RWPE1 (cell line): ENCODE data around the gene KCNMA1.

Source experiments
- CTCF ChIA-PET: fragments of 350-600 bp; sonication (Branson Sonifier 250); formaldehyde crosslinking; extraction: SDS; loops from one replicate; lab custom pipeline; 2021; lab: Yijun Ruan, JAX
- POLR2A ChIA-PET: fragments of 400-600 bp; formaldehyde crosslinking; extraction: SDS; loops from one replicate; lab custom pipeline; 2020; ENCODE audit warnings: antibody characterized with exemption; ENCODE audit not compliant: low non-redundant PET; lab: Yijun Ruan, JAX
- DNase-seq: peaks from one replicate; pipeline ENCODE4 v3.0.0; 2012; ENCODE audit warnings: low spot score
- H3K27ac ChIP-seq: fragments of 450-650 bp; 2 replicates; pipeline ENCODE4 v1.5.1; 2017
- TF ChIP-seq, protein P1 (sequence below): fragments of 450-650 bp; conservative IDR thresholded peaks from 2 replicates; pipeline ENCODE4 v1.5.1; 2017; ENCODE audit warnings: low read depth, mild to moderate bottlenecking

The KCNMA1 gene

DNA sequence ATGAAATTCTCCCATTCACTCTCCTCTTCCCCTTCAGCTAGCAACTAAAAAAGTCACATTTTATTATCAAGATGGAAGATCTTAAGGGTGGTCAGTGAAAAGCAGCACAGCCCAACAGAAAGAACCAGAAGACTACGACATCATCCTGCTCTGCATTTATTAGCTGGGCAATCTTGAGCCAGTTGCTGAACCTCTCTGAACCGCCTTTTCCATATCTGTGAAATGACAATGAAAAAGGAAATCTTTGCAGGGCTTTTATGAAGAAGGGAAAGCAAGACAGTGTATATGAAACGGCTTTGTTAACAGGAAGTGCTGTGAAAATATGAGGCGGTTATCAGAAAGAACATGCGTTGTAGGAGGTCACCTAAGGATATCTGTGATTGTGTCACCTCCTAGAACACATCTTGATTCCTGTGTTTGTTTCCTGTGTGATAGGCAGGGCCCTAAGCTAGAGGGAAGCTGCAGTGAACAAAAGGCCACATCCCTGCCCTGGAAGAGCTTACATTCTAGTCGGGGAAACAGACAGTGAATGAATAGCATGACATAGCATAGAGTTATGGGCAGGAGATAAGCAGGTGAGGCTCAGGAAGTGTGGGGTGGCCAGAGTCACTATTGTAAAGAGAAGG is 36.0 kb upstream of the KCNMA1 start:
- POLR2A ChIA-PET = no interaction called here
- DNase-seq = no peak
- TF ChIP-seq, protein P1, sequence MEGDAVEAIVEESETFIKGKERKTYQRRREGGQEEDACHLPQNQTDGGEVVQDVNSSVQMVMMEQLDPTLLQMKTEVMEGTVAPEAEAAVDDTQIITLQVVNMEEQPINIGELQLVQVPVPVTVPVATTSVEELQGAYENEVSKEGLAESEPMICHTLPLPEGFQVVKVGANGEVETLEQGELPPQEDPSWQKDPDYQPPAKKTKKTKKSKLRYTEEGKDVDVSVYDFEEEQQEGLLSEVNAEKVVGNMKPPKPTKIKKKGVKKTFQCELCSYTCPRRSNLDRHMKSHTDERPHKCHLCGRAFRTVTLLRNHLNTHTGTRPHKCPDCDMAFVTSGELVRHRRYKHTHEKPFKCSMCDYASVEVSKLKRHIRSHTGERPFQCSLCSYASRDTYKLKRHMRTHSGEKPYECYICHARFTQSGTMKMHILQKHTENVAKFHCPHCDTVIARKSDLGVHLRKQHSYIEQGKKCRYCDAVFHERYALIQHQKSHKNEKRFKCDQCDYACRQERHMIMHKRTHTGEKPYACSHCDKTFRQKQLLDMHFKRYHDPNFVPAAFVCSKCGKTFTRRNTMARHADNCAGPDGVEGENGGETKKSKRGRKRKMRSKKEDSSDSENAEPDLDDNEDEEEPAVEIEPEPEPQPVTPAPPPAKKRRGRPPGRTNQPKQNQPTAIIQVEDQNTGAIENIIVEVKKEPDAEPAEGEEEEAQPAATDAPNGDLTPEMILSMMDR = no peak
- no peak overlapping the region for H3K27ac ChIP-seq
- CTCF ChIA-PET = interaction anchor here (1.0 kb wide), 1 partner anchor 508 kb away, joined by 3 read pairs; no protein-coding TSS in a partner anchor

DNA sequence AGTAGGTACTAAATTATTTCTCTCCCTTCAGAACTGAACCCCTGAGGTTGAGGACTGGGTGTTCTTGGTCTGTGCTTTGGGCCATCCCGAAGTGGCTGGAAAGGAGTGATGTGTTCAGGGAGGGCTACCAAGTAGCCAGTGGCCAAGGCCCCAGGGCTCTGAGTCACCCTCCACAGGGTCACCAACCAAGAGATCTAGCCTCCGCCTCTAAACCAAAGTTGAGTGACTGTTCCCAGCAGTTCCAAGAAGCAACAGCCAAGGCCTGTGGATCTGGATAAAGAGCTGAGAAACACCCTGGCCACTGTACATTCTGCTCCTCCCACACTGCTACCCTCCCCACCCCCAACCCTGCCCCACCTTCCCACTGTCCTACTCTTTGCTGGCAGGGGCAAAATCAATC is 35.5 kb upstream of the KCNMA1 start:
- H3K27ac ChIP-seq = no peak overlapping the region
- TF ChIP-seq, protein P1 = no peak
- CTCF ChIA-PET = interaction anchor here (1.0 kb wide), 1 partner anchor 507 kb away, joined by 3 read pairs; no protein-coding TSS in a partner anchor
- POLR2A ChIA-PET = no interaction called here
- DNase-seq = no peak

DNA sequence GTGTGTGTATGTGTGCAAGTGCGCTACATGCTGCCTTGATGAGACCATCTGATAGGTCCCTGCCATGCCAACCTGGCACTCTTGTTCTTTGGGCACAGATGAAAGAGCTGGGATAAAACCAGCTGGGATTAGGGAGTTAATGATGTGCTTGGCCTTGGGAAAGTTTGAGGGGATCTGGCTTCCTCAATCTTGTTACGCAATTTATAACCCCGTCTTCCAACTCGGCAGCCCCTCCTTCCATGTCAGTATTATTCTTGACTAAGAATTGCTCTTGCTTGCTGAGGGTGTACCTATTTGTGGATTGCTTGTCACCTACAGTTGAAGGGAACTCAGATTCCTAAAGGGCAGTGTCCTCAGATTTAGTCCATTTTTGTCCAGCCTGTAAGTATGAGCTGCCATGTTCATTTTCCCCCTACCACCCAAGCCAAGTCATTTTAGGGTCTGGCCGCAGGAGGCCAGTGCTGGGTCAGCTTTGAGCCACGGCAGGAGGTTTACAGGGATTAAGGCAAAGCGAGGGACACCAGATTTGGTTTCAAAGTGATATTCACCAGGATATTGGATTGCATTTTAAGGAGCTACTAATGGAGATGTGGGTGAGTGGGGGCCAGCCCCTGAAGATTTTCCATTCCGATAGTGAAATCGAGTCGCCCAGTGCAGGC is 34.1 kb upstream of the KCNMA1 start:
- CTCF ChIA-PET = interaction anchor here (1.7 kb wide), 1 partner anchor 40 kb away, joined by 6 read pairs; no protein-coding TSS in a partner anchor
- TF ChIP-seq, protein P1 = no peak

DNA sequence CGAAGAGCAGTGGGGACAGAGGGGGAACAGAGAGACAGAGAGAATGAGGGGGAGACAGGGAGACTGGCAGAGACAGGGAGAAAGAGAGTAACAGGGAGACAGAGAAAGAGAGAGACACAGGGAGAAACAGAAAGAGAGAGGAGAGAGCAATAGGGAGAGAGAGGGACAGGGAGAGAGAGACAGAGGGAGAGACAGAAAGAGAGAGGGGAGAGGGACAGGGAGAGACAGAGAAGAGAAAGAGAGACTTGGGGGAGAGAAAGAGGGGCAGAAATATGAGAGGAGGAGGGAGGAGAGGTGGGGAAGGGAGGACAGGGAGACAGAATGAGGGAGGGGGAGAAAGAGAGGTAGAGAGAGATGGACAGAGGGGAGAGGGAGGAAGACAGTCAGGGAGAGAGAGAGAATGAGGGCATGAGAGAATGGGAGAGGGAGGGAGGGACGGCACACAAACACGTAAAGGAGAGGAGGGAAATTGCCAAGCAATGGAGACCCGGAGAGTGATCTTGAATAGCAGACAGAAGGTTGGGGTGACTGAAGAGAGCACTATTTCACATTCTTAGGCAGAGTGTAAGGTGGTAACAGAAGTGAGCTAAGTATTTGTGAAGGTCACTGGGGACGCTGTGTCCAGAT is 33.3 kb upstream of the KCNMA1 start:
- no peak for DNase-seq
- TF ChIP-seq, protein P1 = no peak
- H3K27ac ChIP-seq = no peak overlapping the region
- CTCF ChIA-PET = interaction anchor here (0.6 to 1.7 kb wide), 2 partner anchors 40 to 430 kb away, joined by 6 read pairs; no protein-coding TSS in a partner anchor
- POLR2A ChIA-PET = interaction anchor here (0.6 kb wide), 1 partner anchor 282 kb away, joined by 3 read pairs; no protein-coding TSS in a partner anchor

More for the DNA sequence above, 34.1 kb upstream of the KCNMA1 start:
- POLR2A ChIA-PET = interaction anchor here (0.6 kb wide), 1 partner anchor 282 kb away, joined by 3 read pairs; no protein-coding TSS in a partner anchor
- no peak for DNase-seq
- no peak overlapping the region for H3K27ac ChIP-seq

DNA sequence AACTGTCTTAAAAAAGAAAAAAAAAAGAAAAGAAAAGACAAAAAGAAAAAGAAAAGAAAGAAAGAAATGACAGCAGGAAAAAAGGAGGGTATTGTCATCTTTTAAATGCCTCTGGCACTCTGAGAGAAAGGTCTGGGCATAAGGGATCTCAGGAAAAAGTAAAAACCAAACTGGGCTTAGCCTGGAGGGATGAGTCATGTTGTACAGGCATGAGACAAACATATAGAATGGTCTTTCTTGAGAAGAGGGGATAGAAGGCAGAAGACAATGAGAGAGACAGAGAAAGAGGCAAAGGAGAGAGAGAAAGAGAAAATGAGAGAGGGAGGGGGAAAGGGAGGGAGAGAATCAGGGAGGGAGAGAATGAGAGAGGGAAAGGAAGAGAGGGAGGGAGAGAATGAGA is 32.3 kb upstream of the KCNMA1 start:
- POLR2A ChIA-PET = no interaction called here
- CTCF ChIA-PET = no interaction called here
- TF ChIP-seq, protein P1 = no peak
- H3K27ac ChIP-seq = no peak overlapping the region
- no peak for DNase-seq
